LNCaP clone FGC (cell line): ENCODE measurements around the gene OR52N2.

Experiments used
- DNase-seq: peaks from one replicate; pipeline ENCODE4 v3.0.0-alpha.2; 2011; ENCODE audit warnings: low read depth
- H3K4me3 ChIP-seq: 2 replicates; pipeline ENCODE4 v1.5.1; 2011; ENCODE audit warnings: mild to moderate bottlenecking, low read depth, low read length, control low read depth
- TF ChIP-seq, protein P1 (sequence below): IDR thresholded peaks from 2 replicates; pipeline ENCODE4 v1.5.1; 2012; ENCODE audit warnings: mild to moderate bottlenecking; ENCODE audit not compliant: control insufficient read depth, insufficient read depth; ENCODE audit errors: extremely low read depth

Gene OR52N2

DNA sequence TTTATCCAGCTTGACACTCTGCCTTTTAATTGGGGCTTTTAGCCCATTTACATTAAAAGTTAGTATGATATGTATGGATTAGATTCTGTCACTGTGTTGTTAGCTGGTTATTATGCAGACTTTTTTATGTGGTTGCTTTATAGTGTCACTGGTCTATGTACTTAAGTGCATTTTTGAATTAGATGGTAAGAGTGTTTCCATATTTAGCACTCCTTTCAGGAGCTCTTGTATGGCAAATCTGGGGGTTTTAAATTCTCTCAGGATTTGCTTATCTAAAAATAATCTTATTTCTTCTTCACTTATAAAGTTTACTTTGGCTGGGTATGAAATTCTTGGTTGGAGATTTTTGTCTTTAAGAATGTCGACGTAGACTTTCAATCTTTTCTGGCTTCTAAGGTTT lies 29.0 kb downstream of the OR52N2 start:
- no peak for DNase-seq
- H3K4me3 ChIP-seq: no peak overlapping the region
- TF ChIP-seq, protein P1, sequence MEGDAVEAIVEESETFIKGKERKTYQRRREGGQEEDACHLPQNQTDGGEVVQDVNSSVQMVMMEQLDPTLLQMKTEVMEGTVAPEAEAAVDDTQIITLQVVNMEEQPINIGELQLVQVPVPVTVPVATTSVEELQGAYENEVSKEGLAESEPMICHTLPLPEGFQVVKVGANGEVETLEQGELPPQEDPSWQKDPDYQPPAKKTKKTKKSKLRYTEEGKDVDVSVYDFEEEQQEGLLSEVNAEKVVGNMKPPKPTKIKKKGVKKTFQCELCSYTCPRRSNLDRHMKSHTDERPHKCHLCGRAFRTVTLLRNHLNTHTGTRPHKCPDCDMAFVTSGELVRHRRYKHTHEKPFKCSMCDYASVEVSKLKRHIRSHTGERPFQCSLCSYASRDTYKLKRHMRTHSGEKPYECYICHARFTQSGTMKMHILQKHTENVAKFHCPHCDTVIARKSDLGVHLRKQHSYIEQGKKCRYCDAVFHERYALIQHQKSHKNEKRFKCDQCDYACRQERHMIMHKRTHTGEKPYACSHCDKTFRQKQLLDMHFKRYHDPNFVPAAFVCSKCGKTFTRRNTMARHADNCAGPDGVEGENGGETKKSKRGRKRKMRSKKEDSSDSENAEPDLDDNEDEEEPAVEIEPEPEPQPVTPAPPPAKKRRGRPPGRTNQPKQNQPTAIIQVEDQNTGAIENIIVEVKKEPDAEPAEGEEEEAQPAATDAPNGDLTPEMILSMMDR: no peak

DNA sequence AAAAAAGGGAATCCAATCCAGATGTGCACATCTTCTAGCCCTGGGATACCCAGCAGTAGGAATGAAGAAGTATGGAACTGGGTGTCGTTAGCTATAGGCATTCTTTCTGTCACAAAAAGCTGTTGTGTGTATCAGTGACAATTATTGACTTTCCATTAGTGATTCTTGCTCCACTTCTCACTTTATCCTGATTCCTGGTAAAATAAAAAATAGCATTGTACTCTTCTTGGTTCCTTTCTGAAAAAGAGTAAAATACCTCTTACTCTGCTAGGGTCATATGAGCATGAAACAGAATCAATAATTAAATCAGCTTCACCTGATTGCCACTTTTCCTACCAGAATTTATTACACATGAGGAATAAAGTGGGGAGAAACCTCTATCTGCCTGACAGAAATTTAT lies 33.1 kb downstream of the OR52N2 start, which contains the start of gene OR52E6:
Gene OR52E6 (minus strand): TSS at position 101 of the 400 bp plus-strand sequence. CDS start 0 bp downstream, at position 101.
- DNase-seq: no peak
- TF ChIP-seq, protein P1: no peak
- no peak within 1 kb of the TSS for H3K4me3 ChIP-seq

DNA sequence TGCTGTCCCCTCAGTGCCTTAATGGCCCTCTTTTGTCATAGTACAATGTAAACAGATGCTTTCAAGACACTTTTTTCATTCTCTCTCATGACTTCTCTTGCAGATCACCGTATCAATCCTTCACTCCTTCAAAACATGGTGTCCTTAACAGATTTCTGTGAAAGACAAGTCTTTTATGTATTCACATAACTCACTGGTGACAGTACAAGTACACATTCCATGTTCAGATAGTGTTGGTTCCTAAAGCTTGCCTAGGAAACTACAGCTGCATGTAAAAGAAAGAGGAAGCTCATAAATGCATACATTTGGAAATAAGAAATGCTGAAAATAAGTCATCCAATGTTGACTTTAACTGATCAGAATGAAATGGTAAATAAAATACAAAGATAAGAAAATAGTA lies 38.0 kb downstream of the OR52N2 start:
- TF ChIP-seq, protein P1: no peak
- no peak overlapping the region for H3K4me3 ChIP-seq
- no peak for DNase-seq

DNA sequence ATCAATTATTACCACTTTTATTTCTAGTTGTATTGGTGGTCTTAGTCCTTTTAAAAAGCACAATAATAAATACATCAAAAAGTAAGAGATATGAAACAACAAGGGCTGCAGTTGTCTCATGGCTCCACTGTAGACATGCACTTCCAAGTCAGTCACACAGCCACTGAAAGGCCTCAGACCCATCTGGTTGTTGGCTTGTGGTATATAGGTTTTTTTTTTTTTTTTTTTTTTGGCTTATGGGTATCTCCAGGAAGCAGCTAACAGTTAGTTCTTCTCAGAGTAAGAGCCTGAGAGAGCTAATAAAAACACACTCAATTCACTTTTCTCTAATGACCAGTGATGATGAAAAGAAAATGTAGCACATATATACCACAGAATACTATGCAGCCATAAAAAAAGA lies 39.0 kb downstream of the OR52N2 start:
- no peak overlapping the region for H3K4me3 ChIP-seq
- TF ChIP-seq, protein P1: no peak
- no peak for DNase-seq

DNA sequence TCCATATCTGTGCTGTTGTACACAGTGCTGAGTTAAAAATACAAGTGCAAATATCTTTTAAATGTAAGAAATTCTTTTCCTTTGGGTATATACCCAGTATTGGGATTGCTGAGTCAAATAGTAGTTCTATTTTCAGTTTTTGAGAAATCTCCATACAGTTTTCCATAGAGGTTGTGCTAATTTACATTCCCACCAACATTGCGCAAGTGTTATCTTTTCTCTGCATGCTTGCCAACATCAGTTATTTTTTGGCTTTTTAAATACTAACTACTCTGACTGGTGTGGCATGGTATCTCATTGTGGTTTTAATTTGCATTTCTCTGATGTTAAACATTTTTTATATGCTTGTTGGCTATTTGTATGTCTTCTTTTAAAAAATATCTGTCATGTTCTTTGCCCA lies 42.3 kb downstream of the OR52N2 start:
- no peak overlapping the region for H3K4me3 ChIP-seq
- TF ChIP-seq, protein P1: no peak
- DNase-seq: no peak

DNA sequence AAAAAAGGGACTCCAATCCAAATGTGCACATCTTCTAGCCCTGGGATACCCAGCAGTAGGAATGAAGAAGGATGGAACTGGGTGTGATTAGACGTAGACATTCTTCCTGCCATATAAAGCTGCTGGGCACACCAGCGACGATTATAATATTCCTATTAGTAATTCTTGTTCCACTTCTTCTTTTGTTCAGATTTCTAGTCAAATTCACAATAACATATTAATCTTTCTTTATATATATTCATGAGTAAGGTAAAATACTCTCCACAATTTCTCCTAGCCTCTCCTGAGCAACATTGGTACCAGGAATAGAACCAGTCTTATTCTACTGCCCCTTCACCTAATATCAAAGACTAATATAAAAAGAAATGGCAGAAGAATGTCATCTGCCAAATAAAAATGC lies 48.9 kb downstream of the OR52N2 start, which contains the start of gene OR52E8:
Gene OR52E8 (minus strand): TSS at position 101 of the 400 bp plus-strand sequence. CDS start 0 bp downstream, at position 101.
- DNase-seq: no peak
- H3K4me3 ChIP-seq: no peak within 1 kb of the TSS
- TF ChIP-seq, protein P1: no peak

DNA sequence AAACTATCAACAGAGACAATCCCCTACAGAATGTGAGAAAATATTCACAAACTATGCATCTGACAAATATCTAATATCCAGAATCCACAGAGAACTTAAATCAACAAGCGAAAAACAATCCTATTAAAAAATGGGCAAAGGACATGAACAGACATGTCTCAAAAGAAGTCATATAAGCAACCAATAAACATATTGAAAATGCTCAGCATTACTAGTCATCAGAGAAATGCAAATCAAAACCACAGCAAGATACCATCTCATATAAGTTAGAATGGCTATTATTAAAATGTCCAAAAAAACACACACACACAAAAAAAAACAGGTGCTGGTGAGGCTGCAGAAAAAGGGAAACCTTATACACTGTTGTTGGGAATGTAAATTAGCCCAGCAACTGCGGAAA lies 57.1 kb downstream of the OR52N2 start:
- TF ChIP-seq, protein P1: no peak
- no peak for DNase-seq
- H3K4me3 ChIP-seq: no peak overlapping the region
